HG02571 (cell line): ENCODE data around the gene ACR.

Experiments
- ATAC-seq: cut with Tn5 transposase; IDR thresholded peaks from one replicate; pipeline ENCODE4 v1.9.1; 2021; ENCODE audit warnings: mild to moderate bottlenecking, moderate library complexity; ENCODE audit not compliant: unreplicated experiment

ACR gene

DNA sequence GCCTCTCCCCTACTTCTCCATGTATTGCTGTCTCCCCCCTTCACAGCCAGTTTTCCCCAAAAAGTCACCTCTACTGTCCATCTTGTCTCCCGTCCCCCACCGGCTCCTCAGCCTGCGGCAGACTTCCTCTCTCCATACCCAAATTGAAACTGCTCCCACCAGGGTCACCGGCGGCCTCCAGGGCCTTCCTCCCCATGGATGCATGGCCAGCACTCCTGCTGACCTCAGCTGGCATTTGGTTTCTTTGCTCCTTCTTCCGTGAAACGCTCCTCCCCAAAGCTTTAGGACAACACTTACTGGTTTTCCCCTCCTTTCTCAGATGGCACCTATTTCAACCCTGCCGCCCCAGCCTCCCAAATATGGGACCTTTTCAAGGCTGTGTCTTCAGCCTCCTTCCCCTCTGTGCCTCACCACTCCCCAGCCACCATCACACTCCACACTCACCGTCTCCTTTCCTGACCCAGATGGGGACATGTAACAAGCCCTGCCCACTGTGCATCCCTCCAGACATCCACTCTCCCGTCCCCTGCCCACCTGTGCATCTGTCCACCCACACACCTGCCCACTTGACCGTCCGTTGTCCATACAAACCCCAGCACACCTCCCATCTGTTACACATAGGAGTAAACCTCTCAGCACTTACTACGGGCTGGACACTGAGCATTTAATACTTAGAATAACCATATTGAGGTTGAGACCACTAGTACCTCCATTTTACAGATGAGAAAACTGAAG is 21.5 kb upstream of the ACR start:
- no peak for ATAC-seq

DNA sequence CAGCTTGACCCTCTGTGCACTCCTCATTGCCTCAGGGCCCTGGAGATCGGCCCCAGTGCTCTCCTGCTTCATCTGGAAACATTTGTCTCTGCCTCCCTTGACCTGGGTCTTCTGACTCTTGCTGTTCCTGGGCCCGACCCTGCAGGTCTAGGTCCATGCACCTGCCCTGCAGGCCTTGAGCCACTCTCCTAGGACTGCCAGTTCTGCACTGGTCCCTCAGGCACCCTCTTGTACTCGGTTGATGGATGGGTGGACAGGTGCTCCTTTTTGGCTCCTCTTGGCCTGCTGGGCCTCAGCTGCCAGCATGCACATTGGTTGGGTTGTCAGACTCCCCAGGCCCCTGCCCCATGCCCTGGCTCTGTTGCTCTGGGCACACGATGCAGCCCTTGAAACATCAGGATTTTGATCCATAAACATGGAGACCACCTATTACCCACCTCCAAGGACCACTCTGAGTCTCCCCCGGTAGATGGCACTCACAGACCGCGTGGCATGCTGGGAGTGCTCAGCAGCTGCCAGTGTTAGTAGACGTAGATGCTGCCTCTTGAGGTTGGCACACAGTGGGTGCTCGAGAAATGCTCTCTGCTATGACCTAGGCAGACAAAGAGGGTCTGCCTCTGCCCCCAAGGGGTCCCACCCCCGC is 20.2 kb upstream of the ACR start:
- no peak for ATAC-seq

DNA sequence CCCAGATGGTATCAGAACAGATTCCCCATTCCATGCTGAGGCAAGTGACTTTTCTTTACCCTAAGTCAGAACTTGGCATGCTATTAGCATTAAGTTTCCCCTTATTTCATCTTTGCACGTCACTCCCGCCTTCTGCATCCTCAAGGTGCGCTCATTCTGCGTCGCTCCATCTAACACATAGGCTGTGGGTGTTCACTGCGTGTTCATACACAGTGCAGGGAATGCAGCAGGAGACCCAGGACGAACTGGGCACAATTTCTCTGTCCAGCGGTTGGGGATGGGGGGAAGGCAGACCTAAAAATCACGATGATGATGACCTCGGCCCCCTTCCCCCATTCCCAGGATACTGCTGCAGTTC is 19.7 kb upstream of the ACR start:
- no peak for ATAC-seq

DNA sequence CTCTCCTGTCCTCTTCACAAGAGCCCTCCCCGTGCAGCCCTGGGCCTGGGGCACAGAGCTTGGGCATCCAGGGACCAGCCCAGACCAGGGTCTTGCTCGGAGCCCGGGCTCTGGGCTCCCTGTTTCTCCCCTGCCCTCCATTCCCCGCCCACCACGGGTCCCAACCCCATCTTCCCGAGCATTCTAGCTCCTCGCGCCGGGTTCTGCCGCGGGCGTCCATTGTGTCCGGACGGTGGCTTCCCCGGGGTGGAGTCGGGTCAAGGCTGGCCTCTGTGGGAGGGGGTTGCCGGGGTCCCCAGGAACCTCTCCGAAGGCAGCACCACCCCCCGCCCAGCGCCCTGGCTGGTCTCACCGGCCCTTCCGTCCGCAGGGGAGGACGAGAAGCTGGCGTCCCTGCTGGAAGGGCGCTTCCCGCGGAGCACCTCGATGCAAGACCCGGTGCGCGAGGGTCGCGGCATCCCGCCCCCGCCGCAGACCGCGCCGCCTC is 18.1 kb upstream of the ACR start:
- ATAC-seq, result no peak

DNA sequence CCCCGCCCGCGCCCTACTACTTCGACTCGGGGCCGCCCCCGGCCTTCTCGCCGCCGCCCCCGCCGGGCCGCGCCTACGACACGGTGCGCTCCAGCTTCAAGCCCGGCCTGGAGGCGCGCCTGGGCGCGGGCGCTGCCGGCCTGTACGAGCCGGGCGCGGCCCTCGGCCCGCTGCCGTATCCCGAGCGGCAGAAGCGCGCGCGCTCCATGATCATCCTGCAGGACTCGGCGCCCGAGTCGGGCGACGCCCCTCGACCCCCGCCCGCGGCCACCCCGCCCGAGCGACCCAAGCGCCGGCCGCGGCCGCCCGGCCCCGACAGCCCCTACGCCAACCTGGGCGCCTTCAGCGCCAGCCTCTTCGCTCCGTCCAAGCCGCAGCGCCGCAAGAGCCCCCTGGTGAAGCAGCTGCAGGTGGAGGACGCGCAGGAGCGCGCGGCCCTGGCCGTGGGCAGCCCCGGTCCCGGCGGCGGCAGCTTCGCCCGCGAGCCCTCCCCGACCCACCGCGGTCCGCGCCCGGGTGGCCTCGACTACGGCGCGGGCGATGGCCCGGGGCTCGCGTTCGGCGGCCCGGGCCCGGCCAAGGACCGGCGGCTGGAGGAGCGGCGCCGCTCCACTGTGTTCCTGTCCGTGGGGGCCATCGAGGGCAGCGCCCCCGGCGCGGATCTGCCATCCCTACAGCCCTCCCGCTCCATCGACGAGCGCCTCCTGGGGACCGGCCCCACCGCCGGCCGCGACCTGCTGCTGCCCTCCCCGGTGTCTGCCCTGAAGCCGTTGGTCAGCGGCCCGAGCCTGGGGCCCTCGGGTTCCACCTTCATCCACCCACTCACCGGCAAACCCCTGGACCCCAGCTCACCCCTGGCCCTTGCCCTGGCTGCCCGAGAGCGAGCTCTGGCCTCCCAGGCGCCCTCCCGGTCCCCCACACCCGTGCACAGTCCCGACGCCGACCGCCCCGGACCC is 17.4 kb upstream of the ACR start:
- no peak for ATAC-seq

DNA sequence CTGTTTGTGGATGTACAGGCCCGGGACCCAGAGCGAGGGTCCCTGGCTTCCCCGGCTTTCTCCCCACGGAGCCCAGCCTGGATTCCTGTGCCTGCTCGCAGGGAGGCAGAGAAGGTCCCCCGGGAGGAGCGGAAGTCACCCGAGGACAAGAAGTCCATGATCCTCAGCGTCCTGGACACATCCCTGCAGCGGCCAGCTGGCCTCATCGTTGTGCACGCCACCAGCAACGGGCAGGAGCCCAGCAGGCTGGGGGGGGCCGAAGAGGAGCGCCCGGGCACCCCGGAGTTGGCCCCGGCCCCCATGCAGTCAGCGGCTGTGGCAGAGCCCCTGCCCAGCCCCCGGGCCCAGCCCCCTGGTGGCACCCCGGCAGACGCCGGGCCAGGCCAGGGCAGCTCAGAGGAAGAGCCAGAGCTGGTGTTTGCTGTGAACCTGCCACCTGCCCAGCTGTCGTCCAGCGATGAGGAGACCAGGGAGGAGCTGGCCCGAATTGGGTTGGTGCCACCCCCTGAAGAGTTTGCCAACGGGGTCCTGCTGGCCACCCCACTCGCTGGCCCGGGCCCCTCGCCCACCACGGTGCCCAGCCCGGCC is 16.7 kb upstream of the ACR start:
- no peak for ATAC-seq

DNA sequence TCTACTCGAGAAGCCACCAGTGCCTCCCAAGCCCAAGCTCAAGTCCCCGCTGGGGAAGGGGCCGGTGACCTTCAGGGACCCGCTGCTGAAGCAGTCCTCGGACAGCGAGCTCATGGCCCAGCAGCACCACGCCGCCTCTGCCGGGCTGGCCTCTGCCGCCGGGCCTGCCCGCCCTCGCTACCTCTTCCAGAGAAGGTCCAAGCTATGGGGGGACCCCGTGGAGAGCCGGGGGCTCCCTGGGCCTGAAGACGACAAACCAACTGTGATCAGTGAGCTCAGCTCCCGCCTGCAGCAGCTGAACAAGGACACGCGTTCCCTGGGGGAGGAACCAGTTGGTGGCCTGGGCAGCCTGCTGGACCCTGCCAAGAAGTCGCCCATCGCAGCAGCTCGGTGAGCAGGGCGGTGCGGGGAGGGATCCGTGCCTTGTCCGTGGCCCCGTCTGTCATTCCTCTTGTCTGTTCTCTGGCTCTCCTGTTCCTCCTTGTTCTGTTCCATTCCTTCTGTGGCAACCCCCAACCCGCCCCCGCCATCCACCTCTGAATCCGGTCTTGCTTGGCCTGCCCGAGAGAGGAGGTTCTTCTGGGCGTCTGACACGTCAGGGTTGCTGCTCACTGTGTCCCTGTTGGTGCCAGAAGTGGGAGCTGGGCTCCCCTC is 15.8 kb upstream of the ACR start:
- no peak for ATAC-seq

DNA sequence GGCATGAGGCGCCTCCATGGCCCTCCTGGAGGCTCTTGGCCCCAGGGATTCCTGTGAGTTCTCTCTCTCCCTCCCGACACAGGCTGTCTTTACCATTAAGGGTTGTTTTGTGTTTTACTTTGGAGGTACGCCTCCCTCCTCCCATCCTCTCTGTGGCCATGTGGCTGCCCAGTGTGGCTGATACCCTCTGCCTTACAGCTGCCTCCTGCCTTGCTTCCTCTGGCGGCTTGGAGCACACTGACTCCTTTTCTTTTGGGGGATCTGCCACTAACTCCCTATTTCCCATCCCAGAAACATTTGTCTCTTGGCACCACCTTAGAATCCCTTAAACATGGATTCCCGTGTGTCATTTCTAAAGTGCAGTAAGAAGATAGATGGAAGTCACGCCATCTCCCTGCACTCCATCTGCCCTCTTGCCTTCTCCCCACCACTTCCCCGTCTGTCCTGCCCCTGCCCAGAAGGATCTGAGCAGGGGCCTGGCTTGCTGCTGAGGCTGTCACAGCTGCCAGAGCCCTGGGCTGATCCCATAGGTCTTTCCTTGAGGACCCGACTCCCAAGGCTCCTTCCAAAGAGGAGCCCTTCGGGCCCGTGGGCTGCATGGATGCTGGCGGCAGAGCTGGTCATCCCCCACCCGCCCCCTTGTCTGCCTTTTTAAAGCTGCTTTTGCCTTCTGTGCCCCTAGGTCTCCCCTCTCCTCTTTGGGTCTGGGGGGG is 15.1 kb upstream of the ACR start:
- ATAC-seq, result no peak

DNA sequence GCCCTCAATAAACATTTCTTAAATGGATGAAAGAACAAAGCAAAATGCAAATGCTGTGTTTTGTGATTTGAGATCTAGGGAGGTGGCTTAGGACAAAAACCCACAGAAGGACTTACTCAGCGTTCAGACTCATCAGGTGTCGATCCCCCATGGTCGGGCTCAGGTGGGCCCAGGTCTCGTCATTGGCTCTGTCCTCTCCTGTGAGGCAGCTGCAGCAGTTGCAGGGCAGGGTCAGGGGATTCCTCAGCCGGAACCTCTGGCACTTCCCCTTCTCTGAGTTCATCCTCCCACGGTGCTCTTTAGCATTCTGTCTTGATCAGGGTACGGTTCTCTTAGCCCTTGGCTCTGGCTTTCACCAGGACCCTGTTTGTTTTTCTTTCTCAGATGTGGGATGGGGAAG is 14.0 kb upstream of the ACR start:
- no peak for ATAC-seq

DNA sequence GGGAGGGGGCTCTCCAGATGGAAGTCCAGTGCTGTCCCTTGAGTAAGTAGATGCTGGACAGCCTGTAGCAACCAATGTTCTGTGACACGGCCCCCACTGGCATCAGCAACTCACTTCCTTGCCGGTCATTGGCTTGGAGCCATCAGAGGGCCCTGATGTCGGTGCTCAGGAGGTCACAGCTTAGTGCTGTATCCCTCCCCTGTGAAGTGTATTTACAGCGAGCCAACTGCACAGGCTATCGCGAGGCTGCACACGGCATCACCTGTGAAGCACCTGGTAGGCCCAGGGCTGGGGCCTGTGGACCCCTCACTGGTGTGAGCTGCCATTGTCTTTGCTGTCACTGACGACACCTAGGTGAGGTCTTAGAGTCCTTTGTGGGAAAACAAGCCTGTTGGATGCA is 13.4 kb upstream of the ACR start:
- ATAC-seq, result no peak

DNA sequence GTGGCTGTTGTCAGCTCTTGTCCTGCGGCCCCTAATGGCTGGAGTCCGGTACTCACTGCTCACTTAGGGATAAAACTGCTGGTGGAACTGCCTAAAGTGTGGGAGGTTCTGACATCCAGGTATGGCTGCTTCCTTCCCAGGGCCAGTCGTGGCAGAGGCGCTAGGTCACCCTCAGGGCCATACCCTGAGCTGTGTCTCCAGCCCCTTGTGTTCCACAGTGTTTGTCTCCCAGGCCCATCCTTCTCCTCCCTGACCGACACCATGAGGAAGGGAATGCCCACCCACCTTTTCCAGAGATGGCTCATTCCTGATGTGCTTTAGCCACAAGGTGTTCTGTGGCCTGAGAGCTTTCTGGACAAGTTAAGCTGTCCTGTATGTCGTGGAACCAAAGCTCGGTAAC is 12.4 kb upstream of the ACR start:
- ATAC-seq, result no peak

DNA sequence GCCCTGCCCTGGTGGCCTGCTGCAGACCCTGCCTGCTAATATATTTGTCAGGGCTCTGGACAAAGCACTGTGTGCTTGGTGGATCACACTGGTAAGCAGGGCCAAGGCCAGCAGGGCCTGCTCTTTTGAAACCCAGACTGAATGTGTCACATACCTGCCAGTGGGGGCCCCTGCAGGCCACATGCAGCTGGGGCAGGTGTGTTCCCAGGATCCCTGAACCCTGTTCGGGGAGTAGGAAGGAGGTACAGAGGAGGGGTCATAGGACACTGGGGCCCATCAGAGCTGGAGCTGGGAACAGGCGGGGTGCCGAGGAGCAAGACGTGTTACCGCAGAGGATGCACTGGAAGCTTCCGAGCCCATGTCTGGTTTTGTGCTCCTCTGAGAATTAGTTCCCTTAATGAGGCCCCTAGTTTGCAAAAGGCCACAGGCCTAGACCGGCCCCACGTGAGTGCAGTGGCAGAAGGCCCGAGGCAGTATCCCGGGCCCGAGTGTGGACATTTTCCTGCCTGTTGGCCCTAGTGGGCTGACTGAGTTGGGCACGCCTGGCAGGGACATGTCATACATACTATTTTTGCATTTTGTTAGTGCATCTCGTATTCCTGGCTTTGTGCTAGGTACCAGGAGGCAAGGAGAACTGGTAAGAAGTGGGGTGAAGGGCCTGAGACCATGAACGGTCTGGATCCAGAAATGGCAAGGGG is 11.2 kb upstream of the ACR start:
- ATAC-seq, result no peak

DNA sequence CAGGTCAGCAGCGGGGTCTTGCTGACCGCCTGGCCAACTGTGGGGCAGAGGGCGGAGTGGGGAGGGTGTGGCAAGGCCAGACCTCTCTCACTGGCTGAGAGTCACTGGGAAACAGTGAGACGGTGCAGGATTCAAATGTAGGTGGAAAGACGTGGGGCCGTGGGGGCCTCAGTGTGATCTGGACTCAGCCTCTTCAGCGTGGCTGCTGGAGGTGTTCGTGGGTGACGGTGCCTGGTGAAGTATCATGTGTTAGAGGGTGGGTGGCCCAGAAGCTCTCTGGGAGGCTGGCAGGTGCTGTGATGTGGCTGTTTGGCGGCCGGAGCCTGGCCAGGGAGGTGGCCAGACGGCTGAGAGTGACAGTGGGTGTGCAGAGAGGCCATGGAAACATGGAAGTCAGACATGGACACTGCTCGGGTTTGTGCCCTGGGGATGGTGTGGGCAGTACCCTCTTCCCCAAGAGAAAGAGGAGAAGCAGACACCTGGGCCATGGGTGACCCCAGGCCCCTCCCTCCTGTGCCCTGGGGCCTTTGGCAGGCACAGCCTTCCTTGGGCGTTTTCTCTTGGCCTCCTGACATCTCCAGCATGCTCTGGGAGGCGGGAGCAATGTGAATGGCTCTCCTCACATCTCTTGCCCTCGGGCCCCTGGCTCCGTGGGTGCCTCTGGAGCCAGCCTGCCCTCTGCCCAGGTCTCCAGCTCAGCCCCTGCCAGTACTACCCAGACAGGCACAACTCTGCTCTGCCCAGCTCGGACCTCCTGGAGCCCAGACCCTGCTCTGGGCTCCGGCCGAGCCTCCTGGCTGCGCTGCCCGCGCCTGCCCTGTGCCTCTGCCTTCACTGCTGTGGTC is 10.1 kb upstream of the ACR start:
- ATAC-seq, result no peak

DNA sequence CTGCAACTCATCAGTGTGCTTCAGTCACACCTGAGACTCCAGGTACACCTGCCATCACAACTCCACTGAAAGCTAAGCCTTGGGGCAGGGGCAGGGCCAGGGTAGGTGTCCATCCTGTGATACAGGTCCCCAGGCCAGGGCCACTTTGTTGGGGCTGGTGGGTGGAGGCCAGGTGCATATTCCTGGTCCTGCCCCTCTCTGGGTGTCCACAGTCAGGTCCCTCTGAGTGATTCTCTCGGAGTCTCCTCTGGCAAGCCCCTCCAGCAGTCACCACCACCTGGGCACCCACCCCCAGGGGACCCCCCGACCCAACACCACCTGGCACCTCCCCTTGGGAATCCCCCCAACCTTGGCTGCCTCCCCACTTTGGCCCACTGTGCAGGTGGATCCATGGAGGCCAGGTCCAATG is 9.5 kb upstream of the ACR start:
- no peak for ATAC-seq

DNA sequence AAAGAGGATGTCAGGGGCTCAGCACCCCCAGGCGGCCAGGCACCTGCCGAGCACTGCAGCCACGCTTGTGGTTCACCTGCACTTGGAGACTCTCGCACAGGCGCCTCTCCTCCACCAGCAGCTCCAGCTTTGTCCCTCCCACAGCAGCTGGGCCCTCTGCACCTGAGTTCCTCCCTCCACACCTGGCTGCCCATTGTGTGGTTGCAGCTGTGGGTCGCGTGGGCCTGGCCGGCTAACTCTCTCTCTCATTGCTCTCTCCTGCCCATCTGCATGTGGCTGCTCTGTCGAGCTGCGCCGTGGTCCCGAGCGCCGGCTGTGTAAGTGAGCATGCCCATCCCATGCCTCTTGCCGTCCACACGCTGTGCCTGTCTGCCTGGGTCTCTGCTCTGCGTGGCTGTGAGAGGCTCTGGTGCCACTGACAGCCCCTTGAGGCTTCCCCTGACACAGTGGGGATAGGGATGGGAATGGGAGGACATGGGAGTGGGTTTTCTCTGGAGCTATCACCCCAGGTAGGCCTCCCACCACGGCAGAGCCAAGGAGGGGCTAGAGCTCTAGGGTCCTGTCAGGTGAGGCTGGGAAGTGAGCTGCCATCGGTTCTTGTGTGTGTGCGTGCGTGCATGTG is 8.5 kb upstream of the ACR start:
- ATAC-seq, result no peak

DNA sequence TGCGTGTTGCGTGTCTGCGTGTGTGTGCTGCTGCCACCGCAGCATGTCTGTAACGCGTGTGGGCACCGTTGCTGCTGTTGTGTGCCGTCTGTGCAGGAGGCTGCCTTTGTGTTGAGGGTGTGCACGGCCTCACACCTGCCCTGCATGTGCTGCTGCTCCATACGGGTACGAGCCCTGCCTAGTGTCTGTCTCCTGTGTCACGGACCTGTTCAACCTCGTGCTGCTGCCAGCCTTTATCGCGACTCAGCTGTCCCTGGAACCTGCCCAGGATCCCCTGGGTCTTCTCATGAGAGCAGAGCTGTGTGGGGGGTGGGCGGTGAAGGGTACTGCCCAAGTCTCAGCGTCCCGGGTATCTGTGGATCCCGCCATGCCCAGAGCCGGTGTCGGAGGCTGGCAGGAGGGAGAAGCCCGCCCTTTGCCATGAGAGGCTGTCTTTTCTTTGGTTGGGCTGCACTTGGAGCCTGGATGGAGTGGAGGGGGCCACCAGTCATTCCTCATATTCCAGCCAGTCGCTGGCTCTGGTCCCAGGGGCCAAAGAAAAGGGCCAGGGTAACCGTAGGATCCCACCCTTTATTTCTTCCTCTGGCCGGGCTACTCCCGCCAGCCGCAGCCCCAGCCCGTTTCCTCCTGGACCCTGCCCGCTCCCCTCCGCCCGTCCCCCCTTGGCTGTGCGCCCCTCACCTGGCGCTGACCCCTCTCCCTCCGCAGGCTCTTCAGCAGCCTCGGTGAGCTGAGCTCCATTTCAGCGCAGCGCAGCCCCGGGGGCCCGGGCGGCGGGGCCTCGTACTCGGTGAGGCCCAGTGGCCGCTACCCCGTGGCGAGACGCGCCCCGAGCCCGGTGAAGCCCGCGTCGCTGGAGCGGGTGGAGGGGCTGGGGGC is 7.8 kb upstream of the ACR start:
- ATAC-seq, result no peak

DNA sequence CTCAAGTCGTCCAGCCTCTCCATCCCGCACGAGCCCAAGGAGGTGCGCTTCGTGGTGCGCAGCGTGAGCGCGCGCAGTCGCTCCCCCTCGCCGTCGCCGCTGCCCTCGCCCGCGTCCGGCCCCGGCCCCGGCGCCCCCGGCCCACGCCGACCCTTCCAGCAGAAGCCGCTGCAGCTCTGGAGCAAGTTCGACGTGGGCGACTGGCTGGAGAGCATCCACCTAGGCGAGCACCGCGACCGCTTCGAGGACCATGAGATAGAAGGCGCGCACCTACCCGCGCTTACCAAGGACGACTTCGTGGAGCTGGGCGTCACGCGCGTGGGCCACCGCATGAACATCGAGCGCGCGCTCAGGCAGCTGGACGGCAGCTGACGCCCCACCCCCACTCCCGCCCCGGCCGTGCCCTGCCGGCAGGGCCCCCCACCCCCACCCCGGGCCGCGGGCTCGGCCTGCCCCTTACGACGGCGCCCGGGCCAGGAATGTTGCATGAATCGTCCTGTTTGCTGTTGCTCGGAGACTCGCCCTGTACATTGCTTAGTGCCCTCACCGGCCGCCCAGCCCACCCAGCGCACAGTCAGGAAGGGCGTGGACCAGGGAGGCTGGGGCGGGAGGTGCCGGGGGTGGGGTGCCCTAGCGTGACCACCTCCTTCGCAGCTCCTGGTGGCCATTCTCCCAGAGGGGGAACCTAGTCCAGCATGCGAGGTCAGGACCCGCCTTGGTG is 6.9 kb upstream of the ACR start:
- no peak for ATAC-seq
